ENCODE measurements around the gene CCL21.

Gene CCL21

GRCh38 chr9:34709196-34709978 is 549 bp downstream of the CCL21 start:
- H3K27me3 ChIP-seq (ENCODE audit: insufficient read depth, poor library complexity, severe bottlenecking) = peaks cover 8% of the 10 kb centered on the region
- no peak for TF ChIP-seq SPI1 (IDR thresholded peaks at IDR 0.05; ENCODE audit: borderline replicate concordance, low read depth)
- no peak for TF ChIP-seq CTCF (IDR thresholded peaks at IDR 0.05; ENCODE audit: insufficient read depth, low read length)
- no peak for TF ChIP-seq POLR2AphosphoS5 (IDR thresholded peaks at IDR 0.05; ENCODE audit: low read depth)
- no peak for TF ChIP-seq GABPA (IDR thresholded peaks at IDR 0.05; ENCODE audit: low read depth)
- no peak for TF ChIP-seq REST (IDR thresholded peaks at IDR 0.05; ENCODE audit: insufficient replicate concordance, low read depth)
- no peak for DNase-seq (ENCODE audit: low read depth in 1 of 2, low spot score in 1 of 2)
- no peak overlapping the region for H3K27ac ChIP-seq (replicated peaks)
- H3K4me3 ChIP-seq (replicated peaks; ENCODE audit: insufficient read depth, low read length) = no peak overlapping the region

- H3K27me3 ChIP-seq (ENCODE audit: insufficient read depth, poor library complexity, severe bottlenecking) = peaks cover 4% of the 10 kb centered on the region
- H3K27ac ChIP-seq (replicated peaks) = no peak overlapping the region
- DNase-seq (ENCODE audit: low read depth in 1 of 2, low spot score in 1 of 2) = no peak
- no peak overlapping the region for H3K4me3 ChIP-seq (replicated peaks; ENCODE audit: insufficient read depth, low read length)
- TF ChIP-seq REST (IDR thresholded peaks at IDR 0.05; ENCODE audit: insufficient replicate concordance, low read depth) = no peak
- TF ChIP-seq CTCF (IDR thresholded peaks at IDR 0.05; ENCODE audit: insufficient read depth, low read length) = no peak
- no peak for TF ChIP-seq POLR2AphosphoS5 (IDR thresholded peaks at IDR 0.05; ENCODE audit: low read depth)
Measured at GRCh38 chr9:34707130-34707529, 2.8 kb downstream of the CCL21 start.

GRCh38 chr9:34701769-34702736 is 7.9 kb downstream of the CCL21 start:
- TF ChIP-seq GABPA (IDR thresholded peaks at IDR 0.05; ENCODE audit: low read depth) (no peak), POLR2AphosphoS5 (IDR thresholded peaks at IDR 0.05; ENCODE audit: low read depth) (no peak), CTCF (IDR thresholded peaks at IDR 0.05; ENCODE audit: insufficient read depth, low read length) (peak; percentile 96)
- H3K27me3 ChIP-seq (ENCODE audit: insufficient read depth, poor library complexity, severe bottlenecking) = peaks cover 10% of the 10 kb centered on the region
- H3K27ac ChIP-seq (replicated peaks) = no peak overlapping the region
- DNase-seq (ENCODE audit: low read depth in 1 of 2, low spot score in 1 of 2) = peak; percentile 54 to 75
- H3K4me3 ChIP-seq (replicated peaks; ENCODE audit: insufficient read depth, low read length) = peak overlapping the region; percentile 35
